Epidermal melanocyte (primary cell): ENCODE data around the gene SRCAP.
"Not testable (repeated sequence)": the region's sequence is repeated elsewhere in the genome, so short reads cannot be mapped to it uniquely, and the experiment has no call there.

Source experiments
- DNase-seq: peaks from one replicate; pipeline ENCODE4 v3.0.0; 2011; ENCODE audit warnings: low spot score; ENCODE audit not compliant: insufficient read length

The SRCAP gene

DNA sequence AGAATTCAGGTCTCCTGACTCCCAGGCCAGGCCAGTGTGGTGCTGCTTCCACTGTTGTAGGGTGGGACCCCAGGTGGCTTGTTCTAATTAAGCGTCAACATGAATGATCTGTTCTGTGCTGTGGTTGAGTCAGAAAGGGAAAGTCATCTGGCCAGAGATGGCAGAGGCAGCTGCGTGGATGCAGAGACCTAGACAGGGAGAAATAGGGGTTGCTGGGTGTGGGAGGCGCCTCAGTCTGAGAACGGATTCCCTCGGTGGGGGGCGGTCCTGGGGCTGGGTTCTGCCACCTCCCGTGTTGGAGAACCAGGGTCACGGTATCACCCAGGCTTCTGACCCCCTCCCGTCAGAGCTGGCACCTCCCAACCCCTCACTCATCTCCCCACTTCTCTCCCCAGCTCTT, 35.2 kb upstream of the SRCAP start:
- peak; percentile 9 for DNase-seq

DNA sequence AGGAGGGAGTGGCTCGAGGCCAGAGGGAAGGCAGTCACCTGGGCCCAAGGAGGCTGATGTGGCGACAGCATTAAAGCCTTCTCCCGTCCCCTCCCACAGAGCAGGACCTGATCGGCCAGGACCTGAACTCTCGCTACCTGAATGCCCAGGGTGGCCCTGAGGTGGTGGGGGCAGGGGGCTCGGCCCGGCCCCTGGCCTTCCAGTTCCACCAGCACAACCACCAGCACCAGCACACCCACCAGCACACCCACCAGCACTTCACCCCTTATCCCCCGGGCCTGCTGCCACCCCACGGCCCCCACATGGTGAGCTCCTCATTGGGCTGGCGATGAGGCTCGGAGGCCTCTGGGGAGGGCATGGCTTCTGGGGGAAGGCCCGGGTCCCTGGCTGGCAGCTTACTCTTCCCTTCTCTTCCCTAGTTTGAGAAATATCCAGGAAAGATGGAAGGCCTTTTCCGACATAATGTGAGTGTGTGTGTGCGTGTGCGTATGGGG, 34.3 kb upstream of the SRCAP start:
- DNase-seq, result peak; percentile 8

DNA sequence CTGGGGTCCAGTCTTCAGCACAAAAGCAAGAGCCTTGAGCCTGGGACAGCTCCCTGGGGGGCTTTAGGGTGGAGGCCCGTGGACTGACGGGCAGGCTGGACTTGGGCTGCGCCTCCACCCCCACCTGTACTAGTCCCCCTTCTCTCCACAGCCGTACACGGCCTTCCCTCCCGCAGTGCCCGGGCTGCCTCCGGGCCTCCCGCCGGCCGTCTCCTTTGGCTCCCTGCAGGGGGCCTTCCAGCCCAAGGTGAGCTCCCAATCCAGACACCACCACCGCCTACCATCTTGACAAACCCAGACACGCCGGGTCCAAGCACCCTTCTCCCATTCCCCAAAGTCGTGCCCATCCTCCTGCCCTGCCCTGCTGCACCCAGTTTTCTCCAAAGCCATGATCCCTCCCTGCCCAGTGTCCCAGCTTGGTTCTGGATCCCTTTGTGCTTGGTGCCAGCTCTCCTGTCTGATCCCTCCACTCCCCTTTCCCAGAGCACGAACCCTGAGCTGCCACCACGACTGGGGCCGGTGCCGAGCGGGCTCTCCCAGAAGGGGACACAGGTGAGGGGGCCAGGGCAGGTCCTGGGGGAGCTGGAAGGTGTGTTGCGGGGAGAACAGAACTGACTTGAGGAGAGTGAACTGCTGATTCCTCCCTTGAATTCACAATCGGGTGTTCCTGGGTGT, 33.7 kb upstream of the SRCAP start:
- peak; percentile 10 for DNase-seq

DNA sequence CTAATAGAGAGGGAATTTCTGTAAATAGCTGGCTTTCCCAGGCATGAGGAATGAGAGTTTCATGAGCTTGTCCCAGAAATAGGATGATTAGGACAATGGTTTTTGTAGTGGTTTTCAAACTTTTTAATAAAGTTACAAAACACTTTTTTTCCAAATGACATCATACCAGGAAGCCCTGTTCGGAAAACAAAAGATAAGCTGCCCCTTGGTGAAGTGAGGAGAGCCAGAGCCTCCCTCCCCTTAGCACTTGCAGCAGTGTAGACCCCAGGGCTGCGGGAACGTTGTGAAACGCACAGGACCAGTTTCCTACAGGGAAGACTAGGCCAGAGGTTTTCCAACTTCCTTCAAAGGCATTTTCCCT, 33.2 kb upstream of the SRCAP start:
- no peak for DNase-seq

DNA sequence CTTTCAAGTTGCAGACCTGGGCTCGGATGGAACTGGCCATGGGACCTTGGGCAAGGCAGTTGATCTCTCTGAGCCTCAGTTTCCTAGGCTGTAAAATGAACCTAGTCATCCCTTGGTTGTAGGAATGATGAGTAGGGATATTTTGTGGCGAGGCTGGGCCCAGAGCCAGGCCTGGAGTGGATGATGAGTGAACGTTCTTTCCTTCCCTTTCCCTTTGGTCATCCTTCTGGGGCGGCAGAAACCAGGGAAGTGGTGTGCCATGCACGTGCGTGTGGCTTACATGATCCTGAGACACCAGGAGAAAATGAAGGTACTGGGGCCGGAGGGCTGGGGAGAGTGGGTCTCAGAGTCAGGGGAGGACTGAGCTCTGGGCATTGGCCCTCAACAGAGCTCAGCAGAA, 32.3 kb upstream of the SRCAP start:
- no peak for DNase-seq

DNA sequence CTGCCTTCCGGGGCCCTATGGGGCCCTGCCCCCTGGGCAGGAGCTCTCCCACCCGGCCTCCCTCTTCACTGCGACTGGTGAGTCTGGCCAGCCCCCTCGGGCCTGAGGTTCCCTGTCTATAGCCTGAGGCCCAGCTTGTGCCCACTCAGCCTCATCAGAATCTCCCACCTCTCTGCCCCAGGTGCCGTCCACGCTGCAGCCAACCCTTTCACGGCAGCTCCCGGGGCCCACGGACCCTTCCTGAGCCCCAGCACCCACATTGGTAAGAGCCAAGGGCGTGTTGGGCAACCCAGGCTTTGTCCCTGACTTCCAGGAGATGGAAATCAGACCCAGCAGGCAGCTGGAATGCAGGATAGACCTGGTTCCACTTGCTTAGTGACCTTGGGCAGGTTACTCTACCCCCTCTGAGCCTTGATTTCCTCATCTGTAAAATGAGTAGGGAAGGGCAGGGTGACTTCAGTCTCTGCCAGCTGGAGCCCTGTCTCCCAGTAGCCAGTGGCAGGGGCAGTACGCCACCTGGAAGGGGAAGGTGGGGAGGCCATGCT, 31.5 kb upstream of the SRCAP start:
- peak; percentile 10 for DNase-seq

DNA sequence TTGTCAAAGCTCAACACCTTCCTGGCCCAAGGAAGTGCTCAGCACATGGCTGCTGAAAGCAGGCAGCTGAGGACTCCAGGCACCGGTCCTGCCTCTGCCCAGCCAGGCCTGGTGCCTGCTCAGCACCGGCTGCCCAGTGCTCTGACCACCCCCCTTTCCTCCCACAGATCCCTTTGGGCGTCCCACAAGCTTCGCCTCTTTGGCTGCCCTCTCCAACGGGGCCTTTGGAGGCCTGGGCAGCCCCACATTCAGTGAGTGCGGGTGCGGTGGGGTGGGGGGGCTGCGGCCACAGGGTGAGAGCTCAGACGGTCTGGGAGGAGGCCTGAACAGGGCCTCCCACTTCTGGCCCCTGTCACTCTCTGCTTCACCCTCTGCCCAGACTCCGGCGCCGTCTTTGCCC, 30.6 kb upstream of the SRCAP start:
- peak; percentile 3 for DNase-seq

DNA sequence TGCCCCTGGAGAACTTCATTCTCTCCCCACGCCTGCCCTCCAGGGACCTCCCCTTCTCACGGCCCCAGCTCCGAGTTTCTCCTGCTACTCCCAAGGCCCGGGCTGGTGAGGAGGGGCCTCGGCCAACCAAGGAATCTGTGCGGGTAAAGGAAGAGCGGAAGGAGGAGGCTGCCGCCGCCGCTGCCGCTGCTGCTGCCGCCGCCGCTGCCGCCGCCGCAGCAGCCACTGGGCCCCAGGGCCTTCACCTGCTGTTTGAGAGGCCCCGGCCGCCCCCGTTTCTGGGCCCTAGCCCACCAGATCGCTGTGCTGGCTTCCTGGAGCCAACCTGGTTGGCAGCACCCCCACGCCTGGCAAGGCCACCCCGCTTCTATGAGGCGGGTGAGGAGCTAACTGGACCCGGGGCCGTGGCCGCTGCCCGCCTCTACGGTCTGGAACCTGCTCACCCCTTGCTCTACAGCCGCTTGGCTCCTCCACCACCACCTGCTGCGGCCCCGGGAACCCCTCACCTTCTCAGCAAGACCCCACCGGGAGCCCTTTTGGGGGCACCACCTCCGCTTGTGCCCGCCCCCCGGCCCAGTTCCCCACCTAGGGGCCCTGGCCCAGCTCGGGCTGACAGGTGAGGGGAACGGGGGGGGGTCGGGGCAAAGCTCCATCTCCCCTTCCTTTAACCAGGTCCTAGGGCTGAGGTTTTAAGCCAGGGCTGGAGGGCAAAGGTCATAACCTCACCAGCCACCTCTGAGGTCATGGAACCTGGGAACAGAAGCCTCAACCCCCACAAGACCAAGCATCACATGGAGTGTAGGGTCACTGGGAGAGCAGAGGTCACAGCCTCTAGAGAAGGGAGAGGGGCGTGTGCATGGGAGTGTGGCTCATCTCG, 29.7 kb upstream of the SRCAP start:
- DNase-seq, result peak; percentile 3

DNA sequence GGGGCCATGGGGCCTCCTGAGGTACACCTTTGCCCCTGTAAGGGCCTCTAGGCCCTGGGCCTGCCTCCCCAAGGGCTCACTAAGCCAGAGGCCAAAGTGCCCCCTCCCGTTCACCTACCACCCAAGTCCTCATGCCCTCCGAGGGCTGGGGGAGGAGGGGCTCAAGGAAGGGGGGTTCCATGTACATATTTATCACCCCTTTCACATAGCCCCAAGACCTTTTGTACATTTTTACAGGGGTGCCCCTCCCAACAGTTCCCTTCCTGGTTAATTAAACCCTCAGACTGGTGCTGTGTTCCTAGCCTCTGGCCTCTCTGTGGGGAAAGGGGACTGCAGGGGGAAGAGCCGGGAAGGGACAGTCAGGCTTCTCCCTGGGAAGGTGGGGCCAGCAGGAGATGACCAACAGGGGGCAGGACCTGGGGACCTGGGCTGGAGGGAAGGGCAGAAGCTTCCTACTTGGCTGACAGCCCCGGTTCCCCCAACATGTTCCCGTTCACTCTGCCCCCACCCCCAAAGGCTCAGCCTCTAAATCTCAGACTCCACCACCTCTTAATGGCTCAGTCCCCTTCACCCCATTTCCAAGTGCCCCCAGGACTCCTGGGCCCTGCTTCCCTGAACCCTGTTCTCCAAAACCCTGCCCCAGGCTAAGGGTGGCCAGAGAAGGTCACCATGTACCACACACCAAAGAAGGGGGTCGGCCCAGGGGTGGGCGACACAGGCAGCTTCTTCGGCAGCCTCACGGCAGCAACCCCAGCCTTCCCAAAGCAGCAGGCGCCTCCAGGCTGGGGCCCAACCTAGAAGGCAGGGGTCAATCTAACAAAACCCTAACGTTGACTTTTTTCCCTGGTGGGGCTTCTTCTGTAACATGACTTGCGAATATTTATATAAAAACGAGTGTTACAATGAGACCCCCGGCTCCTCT, 28.8 kb upstream of the SRCAP start:
- no peak for DNase-seq

DNA sequence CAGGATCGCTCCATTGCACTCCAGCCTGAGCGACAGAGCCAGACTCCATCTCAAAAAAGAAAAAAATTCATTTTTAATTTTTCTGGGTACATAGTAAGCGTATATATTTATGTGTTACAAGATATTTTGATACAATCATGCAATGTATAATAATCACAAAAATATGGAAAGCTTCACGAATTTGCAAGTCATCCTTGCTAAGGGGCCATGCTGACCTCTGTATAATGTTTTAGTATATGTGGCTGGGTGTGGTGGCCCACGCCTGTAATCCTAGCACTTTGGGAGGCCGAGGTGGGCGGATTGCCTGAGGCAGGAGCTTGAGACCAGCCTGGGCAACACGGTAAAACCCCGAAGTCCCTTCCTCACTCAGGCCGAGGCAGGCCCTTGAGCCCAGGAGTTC, 23.8 kb upstream of the SRCAP start:
- DNase-seq, result no peak

DNA sequence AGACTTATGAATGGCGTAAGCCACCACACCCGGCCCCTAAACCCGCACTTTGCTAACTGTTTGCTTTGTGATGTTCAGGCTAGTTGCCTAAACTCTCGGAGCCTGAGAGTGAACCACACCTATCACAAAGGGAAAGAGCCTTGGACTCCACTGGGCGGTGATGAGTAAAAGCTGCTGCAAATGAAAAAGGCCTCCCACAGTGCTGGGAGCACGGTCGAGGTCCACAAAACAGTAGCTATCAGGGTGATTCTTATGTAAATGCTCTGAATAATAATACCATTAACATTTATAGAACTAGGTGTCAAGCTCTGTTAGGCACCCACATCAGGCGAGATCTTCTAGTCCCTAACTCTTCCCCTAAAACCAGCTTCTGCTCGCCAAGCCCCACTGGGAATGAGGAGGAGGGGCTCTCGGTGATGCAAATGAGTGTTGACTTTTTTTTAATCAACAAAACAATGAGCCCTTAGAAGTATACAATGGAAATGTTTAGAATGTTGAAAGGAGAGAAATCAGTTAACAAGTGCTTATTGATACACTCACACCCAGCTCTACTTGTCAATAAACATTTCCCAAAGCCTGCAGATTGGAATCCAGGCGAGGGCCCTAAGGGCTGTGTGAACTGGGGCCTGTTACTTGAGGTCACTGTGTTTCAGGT, 20.9 kb upstream of the SRCAP start:
- DNase-seq, result no peak

DNA sequence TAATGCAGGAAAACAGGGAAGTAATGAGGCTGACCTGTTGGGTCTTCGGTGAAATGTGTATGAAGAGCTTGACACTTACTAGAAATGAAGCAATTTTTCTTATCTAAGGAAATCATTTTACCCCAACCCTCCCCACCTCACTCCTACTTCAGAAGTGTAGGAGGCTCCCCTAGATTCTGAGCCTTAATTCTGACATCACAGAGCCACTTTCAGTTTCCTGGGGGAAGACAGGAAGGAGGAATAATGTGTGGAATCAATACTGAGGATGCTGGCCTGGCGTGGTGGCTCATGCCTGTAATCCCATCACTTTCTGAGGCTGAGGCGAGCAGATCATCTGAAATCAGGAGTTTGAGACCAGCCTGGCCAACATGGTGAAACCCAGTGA, 20.4 kb upstream of the SRCAP start:
- DNase-seq, result no peak

DNA sequence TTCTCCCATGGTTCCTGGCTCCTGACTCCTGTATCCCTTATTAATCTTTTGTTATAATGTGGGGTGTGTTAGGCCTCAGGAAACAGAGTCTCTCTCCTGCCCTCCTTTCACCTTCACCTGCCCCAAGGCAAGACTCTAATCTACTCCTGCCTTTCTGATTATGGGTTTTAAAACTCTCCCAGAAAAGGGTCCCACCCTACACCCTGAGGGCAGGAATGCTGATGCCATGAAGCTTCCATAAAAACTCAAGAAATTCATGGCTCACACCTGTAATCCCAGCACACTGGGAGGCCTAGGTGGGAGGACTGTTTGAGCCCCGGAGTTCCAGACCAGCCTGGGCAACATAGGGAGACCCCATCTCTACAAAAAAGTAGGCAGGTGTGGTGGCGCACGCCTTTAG, 18.6 kb upstream of the SRCAP start:
- no peak for DNase-seq

DNA sequence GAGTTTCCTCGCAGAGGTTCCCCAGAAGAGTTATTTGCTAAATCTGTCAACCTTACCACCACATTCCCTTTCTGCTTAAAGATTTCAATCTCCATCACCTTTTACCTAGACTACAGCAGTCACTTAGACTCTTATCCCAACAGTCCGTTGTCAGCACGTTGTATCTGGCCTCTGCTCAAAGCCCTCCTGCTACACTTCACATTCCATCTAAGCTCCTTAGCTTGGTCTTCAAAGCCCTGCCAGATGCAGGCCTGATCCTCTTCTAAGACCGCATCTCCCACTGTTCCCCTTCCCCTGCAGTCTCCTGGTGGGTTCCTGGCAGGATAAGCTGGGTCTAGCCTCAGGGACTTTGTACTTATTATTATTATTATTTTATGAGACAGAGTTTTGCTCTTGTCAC, 10.3 kb upstream of the SRCAP start:
- DNase-seq, result no peak

DNA sequence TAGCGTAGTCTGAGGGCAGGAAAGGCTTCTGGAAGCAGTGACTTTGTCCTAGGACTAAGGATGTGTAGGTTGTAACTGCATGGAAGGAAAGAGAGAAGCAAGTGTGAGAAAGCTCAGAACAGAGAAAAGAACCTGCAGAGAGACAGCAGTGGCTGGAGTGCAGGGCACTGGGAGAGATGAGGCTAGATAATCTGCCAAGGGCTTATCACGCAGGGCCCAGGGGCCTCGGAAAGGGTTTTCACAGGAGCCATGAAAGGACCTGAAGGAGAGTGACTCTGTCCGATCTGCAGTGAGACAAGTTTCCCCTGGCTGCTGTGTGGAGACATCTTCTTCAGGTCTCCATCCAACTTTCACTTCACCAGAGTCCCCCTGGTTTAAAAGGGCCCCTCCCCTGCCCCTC, 7.1 kb upstream of the SRCAP start:
- no peak for DNase-seq

DNA sequence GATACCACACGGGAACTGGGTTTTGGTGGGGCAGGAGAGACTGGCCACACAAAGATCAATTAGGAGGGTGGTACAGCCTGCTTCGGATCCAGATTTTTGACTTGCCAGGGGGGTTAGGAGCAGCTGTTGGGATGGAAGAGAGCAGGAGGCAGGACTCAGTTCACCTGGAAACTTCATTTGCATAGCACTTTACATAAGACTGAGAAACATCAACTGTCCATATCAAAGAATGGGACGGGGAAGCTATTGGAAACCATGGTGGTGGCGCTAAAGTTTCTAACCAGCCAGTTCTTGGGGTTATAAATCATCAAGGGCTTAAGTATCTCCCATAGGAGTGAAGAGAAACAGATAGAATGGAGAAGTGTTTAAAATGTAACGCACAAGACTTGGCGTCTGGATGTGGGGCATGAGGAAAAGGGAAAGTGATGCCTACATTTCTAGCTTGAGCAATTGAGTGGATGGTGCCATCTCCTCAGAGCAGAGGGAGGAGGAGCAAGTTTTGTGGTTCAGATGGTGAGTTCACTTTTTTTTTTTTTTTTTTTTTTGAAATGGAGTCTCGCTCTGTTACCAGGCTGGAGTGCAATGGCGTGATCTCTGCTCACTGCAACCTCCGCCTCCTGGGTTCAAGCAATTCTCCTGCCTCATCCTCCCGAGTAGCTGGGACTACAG, 6.4 kb upstream of the SRCAP start:
- DNase-seq, result no peak

DNA sequence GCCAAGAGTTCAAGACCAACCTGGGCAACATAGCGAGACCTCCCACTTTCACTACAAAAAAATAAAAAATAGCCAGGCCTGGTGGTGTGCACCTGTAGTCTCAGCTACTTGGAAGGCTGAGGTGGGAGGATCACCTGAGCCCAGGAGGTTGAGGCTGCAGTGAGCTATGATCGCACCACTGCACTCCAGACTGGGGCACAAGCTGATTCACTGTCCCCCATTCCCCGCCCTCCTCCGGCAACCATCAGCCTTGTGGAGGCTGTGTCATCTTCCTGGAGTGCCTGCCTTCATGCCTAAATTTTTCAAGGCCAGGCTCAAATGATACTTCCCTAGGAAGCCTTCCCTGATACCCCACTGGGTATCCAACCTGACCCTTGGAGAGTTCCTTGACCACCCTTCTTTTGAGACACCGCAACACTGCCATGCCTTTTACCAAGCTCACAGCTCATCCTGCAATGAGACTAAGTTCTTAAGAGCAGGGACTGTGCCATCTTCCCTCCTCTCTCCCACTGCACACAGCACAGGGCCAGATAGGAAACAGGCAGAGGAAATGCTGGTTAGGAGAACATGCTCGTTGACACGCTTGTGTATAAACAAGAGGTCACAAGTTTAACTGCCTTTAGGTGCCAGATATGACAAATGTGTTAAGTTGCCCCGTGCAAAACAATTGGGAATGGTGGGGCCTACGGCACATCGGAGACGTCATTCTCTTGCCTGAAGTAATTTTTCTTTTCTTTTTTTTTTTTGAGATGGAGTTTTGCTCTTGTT, 3.9 kb upstream of the SRCAP start:
- no peak for DNase-seq

DNA sequence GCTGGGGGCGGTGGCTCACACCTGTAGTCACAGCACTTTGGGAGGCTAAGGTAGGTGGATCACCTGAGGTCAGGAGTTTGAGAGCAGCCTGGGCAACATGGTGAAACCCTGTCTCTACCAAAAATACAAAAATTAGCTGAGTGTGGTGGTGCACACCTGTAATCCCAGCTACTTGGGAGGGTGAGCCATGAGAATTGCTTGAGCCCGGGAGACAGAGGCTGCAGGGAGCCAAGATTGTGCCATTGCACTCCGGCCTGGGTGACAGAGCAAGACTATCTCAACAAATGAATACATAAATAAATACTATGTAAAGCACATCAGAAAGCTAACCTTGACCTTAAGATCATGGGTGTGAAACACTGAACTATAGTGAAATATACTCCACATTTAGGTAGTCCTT, 2.3 kb upstream of the SRCAP start:
- not testable (repeated sequence) for DNase-seq

DNA sequence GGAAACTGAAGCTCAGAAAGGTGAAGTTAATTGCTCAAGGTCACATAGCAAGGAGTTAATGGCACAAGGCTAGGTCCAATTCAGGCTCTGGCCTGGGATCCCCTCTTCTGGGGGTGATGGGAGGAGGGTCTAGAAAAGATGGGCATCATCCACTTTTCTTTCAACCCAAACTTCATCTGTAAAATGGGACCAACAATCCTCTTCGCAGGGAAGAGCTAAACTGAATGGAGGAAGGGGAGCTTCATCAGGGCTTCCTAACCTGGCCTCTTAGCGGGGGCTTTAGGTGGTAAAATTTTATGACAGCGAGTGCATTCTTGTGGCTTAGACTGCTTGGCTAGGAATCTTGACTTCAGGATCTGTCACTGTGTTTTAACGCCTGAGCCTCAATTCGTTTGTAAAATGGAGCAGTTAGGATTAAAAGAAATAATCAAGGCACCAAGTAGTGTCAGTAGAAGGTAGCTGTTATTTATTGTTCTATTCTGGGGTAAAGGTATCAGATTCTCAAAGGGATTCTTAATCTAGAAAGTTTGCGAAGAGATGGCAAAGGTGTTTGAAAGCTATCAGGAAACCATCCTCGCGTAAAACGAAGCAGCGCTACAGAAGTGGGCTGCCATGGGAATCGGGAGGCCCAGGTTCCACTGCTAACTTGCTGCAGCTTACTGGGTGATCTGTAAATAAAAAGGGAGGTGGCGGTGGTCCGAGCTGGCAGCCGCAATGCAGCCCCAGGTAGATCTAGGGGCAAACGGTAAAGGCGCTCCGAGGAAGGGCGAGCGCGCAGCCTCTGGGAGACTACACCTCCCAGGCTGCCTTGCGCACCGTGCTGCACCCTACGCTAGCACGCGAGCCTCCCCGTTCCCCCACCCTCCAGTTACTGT, 1.5 kb upstream of the SRCAP start:
- peak; percentile 91 for DNase-seq
